ENCODE results near the gene GNL3L.

GRCh38 chrX:54560411-54560810 lies 30.4 kb downstream of the GNL3L start:
- TF ChIP-seq CTCF (IDR thresholded peaks at IDR 0.05) (no peak), POLR2A (IDR thresholded peaks at IDR 0.05) (no peak)
